ENCODE results near the gene IL32.

IL32 gene

GRCh38 chr16:3045758-3046640 lies 19.4 kb upstream of the IL32 start, which contains the start of gene MMP25 (continued):
- TF ChIP-seq ZNF518A (tag by site-specific recombination; conservative IDR thresholded peaks at IDR 0.05; ENCODE audit: low read depth) (no peak), ZNF768 (tag by site-specific recombination; IDR thresholded peaks at IDR 0.05) (no peak), ZBTB49 (tag by site-specific recombination; IDR thresholded peaks at IDR 0.05; ENCODE audit: low read depth) (no peak), ZNF654 (tag by site-specific recombination; IDR thresholded peaks at IDR 0.05; ENCODE audit: low read depth) (no peak), ZNF114 (tag by site-specific recombination; IDR thresholded peaks at IDR 0.05) (no peak), PBX3 (CRISPR knock-in tag; IDR thresholded peaks at IDR 0.05) (no peak), ZFP3 (tag by site-specific recombination; IDR thresholded peaks at IDR 0.05; ENCODE audit: low read depth) (no peak), GLI4 (tag by site-specific recombination; IDR thresholded peaks at IDR 0.05) (no peak), WT1 (tag by site-specific recombination; IDR thresholded peaks at IDR 0.05) (peak; percentile 27; the same call in 1 of the 2 replicates), BCL11A (tag by site-specific recombination; IDR thresholded peaks at IDR 0.05; ENCODE audit: low read depth) (no peak), PRDM4 (tag by site-specific recombination; IDR thresholded peaks at IDR 0.05) (no peak), GLI2 (tag by site-specific recombination; IDR thresholded peaks at IDR 0.05; ENCODE audit: borderline replicate concordance, low read depth) (no peak), ZNF121 (tag by site-specific recombination; IDR thresholded peaks at IDR 0.05) (no peak), ZNF529 (tag by site-specific recombination; IDR thresholded peaks at IDR 0.05; ENCODE audit: insufficient replicate concordance) (no peak), ZNF23 (tag by site-specific recombination; IDR thresholded peaks at IDR 0.05; ENCODE audit: borderline replicate concordance) (no peak), ZNF777 (tag by site-specific recombination; IDR thresholded peaks at IDR 0.05; ENCODE audit: borderline replicate concordance) (no peak), ZNF629 (tag by site-specific recombination; IDR thresholded peaks at IDR 0.05) (no peak), KLF9 (tag by site-specific recombination; IDR thresholded peaks at IDR 0.05; ENCODE audit: low read depth) (peak; percentile 47; the same call in 1 of the 2 replicates)
- TF ChIP-seq, protein P1, sequence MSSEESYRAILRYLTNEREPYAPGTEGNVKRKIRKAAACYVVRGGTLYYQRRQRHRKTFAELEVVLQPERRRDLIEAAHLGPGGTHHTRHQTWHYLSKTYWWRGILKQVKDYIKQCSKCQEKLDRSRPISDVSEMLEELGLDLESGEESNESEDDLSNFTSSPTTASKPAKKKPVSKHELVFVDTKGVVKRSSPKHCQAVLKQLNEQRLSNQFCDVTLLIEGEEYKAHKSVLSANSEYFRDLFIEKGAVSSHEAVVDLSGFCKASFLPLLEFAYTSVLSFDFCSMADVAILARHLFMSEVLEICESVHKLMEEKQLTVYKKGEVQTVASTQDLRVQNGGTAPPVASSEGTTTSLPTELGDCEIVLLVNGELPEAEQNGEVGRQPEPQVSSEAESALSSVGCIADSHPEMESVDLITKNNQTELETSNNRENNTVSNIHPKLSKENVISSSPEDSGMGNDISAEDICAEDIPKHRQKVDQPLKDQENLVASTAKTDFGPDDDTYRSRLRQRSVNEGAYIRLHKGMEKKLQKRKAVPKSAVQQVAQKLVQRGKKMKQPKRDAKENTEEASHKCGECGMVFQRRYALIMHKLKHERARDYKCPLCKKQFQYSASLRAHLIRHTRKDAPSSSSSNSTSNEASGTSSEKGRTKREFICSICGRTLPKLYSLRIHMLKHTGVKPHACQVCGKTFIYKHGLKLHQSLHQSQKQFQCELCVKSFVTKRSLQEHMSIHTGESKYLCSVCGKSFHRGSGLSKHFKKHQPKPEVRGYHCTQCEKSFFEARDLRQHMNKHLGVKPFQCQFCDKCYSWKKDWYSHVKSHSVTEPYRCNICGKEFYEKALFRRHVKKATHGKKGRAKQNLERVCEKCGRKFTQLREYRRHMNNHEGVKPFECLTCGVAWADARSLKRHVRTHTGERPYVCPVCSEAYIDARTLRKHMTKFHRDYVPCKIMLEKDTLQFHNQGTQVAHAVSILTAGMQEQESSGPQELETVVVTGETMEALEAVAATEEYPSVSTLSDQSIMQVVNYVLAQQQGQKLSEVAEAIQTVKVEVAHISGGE (tag by site-specific recombination; conservative IDR thresholded peaks at IDR 0.05; ENCODE audit: low read depth) = 0 out of 2 replicates have a peak, but pooled peaks have one; percentile 37
- TF ChIP-seq, protein P2, sequence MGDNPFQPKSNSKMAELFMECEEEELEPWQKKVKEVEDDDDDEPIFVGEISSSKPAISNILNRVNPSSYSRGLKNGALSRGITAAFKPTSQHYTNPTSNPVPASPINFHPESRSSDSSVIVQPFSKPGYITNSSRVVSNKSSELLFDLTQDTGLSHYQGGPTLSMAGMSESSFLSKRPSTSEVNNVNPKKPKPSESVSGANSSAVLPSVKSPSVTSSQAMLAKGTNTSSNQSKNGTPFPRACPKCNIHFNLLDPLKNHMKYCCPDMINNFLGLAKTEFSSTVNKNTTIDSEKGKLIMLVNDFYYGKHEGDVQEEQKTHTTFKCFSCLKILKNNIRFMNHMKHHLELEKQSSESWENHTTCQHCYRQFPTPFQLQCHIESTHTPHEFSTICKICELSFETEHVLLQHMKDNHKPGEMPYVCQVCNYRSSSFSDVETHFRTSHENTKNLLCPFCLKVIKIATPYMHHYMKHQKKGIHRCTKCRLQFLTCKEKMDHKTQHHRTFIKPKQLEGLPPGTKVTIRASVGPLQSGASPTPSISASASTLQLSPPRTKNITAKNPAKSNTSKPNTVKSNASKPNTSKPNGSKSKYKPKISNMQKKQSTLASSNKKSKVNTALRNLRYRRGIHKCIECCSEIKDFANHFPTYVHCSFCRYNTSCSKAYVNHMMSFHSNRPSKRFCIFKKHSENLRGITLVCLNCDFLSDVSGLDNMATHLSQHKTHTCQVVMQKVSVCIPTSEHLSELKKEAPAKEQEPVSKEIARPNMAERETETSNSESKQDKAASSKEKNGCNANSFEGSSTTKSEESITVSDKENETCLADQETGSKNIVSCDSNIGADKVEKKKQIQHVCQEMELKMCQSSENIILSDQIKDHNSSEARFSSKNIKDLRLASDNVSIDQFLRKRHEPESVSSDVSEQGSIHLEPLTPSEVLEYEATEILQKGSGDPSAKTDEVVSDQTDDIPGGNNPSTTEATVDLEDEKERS (tag by site-specific recombination; IDR thresholded peaks at IDR 0.05) = no peak

All from HEK293 (cell line).